HG02588 (cell line): ENCODE data around the gene FAM124B.

Experiments used
- ATAC-seq: cut with Tn5 transposase; IDR thresholded peaks from one replicate; pipeline ENCODE4 v1.9.1; 2021; ENCODE audit warnings: mild to moderate bottlenecking, moderate library complexity; ENCODE audit not compliant: unreplicated experiment

Gene FAM124B

GRCh38 chr2:224347176-224348051 lies 54.5 kb downstream of the FAM124B start:
- no peak for ATAC-seq

DNA sequence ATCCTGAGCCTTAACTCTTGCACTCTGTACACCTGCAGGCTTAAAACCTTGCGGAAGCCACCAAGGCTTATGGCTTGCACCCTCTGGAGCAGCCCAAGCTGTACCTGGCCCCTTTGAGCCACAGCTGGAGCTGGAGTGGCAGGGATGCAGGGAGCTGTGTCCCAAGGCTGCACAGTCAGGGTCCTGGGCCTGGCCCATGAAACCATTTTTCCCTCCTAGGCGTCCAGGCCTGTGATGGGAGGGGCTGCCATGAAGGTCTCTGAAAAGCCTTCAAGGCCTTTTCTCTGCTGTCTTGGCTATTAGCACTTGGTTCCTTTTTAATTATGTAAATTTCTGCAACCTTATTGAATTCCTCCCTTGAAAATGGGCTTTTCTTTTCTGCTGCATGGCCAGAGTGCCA lies 56.4 kb downstream of the FAM124B start:
- no peak for ATAC-seq

- no peak for ATAC-seq
These were observed 58.7 kb downstream of the FAM124B start for GRCh38 chr2:224343226-224343625.

- no peak for ATAC-seq
These were observed 65.9 kb downstream of the FAM124B start for GRCh38 chr2:224335991-224336390.

GRCh38 chr2:224334726-224335125 lies 67.2 kb downstream of the FAM124B start:
- ATAC-seq: no peak

DNA sequence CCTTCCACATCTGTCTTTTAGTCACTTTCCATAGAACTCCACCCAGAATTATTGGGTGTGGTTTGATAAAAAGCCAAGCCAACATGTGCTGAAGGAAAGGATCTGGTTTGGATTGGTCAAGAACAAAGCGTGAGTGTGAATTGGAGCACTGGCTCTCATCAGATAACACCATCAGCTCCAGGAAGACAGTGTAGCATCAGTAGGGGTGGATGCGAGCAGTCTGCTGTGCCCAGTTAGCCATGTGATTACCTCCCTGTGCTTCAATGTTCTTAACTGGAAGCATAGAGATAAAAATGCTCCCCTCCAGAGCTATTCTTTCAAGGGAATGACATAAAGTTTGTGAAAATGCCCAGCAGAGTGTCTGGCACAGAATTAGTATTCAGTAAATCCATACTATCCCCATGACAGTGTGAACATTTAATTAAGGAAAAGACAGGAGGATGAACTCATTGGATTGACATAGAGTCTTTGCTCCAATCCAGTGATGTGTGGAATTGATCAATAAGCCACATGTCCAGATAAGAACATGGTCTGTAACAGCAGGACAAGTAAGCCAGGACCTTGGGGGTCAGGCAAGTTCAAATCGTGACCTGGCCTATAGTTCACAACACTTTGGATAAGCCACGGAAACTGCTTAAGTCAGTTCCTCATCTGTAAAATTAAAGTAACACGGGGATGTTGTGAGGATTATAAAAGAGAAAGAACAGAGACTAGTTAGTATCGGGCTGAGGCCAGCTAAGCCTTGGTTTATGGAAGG lies 68.0 kb downstream of the FAM124B start:
- no peak for ATAC-seq

DNA sequence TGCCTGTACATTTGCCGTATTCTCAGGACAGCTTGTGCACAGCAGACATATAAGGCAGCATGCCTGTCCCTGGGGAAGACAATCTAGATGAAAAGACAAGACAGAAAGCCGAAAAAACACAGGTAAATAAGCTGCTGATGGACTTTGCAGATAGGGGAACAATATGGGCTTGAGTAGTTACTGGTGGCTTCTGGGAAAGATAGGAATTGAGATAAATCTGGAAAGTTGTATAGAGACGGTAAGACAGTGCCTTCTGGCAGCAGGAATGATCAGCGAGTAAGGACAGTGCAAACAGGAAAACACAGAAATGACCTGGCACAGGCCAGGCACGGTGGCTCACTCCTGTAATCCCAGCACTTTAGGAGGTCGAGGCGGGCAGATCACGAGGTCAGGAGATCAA lies 70.2 kb downstream of the FAM124B start:
- no peak for ATAC-seq

DNA sequence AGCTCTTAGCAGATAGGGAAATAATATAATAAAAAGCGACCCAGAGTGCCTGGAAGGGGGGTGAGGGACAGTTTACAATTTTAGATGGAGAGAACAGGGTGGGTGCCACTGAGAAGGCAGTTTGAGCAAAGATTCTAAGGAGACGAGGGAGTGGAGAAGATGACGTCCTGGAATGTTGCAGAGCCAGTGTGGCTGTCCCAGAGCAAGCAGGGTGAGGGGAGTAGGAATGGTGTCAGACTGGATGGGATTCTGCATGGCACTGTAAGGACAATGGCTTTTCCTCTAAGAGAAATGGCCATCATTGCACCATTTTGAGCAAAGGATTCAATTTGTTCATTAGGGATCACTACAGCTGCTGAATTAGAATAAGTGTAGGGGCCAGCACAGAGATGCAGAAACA lies 73.1 kb downstream of the FAM124B start:
- no peak for ATAC-seq
